H1 (cell line): Measurements from ENCODE around the gene PET117. TPM values are rescaled to one million over a fixed set of nuclear protein-coding genes. Genes with fewer than 3 reads are reported as not detected.

Experiments used
- CHD2 ChIP-seq: IDR thresholded peaks from 2 replicates; pipeline ENCODE4 v1.6.1; 2012; ENCODE audit warnings: low read length, improper control_type of control experiment
- CREB1 ChIP-seq: IDR thresholded peaks from 2 replicates; pipeline ENCODE4 v1.6.1; 2012; ENCODE audit warnings: inconsistent platforms
- EZH2 ChIP-seq: fragments of 200-600 bp; sonication (generic); IDR thresholded peaks from 2 replicates; pipeline ENCODE4 v1.7.1; 2012; ENCODE audit warnings: low read depth, mild to moderate bottlenecking, moderate library complexity, low read length, inconsistent platforms; ENCODE audit not compliant: severe bottlenecking
- JUND ChIP-seq: IDR thresholded peaks from 2 replicates; pipeline ENCODE4 v1.6.1; 2011; ENCODE audit warnings: mild to moderate bottlenecking, improper control_type of control experiment, low read length
- PHF8 ChIP-seq: fragments of 200-600 bp; sonication (generic); conservative IDR thresholded peaks from 2 replicates; pipeline ENCODE4 v1.7.1; 2012; ENCODE audit warnings: low read depth, mild to moderate bottlenecking, inconsistent platforms, low read length, moderate library complexity
- polyA plus RNA-seq, 7 experiments: library from polyadenylated mRNA; depleted of rRNA in 3 of 7; stranded (reverse) in 5 of 7; unstranded in 2 of 7; fragments of >200 nt in 5 of 7; fragments of 200-250 nt in 2 of 7; gene quantifications; 1 replicate in 5 of 7; 2 replicates in 1 of 7; 4 replicates in 1 of 7; pipeline versions ENCODE4 v1.2.1 to v1.2.3, GENCODE V29; 2011 to 2013; ENCODE audit warnings: missing spikeins in 2 of 7, mixed read lengths in 2 of 7
- total RNA-seq: library from RNA; stranded (reverse); fragmentation: NEBNext Ultra II Directional; extraction: Animal tissue kit (Norgen Biotek cat#: 25700); gene quantifications from 2 replicates; pipeline ENCODE4 v1.2.1, GENCODE V29; 2021

PET117 gene
- total and polyA plus RNA-seq, 2 of the 8 experiments (the other 6 are each of a cell fraction or from before 2014, with no cell fraction given) = 9.1 to 23.8 TPM

GRCh38 chr20:18187020-18187419, 49.4 kb downstream of the PET117 start (continued):
- TF ChIP-seq PHF8 (no peak), JUND (no peak), CHD2 (no peak), EZH2 (no peak), CREB1 (no peak)
